Measurements from ENCODE around the gene LCN10.

DNA sequence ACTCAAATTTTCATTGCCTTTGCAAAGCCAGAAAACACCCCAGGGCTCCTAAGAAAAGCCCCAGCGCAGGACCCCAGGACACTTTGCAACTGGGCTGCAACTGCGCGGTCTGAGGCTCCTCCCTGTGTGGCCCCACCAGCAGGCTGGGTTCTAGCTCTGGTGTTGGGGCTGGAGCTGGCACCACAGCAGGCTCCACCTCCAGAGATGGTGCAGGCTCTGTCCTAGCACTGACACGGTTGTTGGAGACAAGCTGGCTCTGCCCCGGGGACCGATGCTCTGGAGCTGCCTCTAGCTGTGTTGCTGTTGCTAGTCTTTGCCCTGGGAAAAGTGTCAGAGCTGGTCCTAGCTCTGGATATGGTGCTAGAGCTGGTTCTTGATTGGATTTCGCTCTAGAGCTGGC lies 13.6 kb downstream of the LCN10 start:
- TF ChIP-seq SNAI2 (CRISPR knock-in tag; IDR thresholded peaks at IDR 0.05) (no peak), ZNF565 (CRISPR knock-in tag; conservative IDR thresholded peaks at IDR 0.05; ENCODE audit: low read depth) (no peak), PPARA (CRISPR knock-in tag; IDR thresholded peaks at IDR 0.05; ENCODE audit: borderline replicate concordance) (no peak), ZFP3 (CRISPR knock-in tag; IDR thresholded peaks at IDR 0.05) (no peak)
